Stimulated activated effector memory CD8-positive, alpha-beta T cell treated with anti-CD3 and anti-CD28 coated beads, Interleukin-12 subunit alpha, Interleukin-12 subunit beta, amount 100 ng/mL, for 72 hours (primary cell): Measurements from ENCODE around the gene PHACTR2.
"Not testable (repeated sequence)": the region's sequence is repeated elsewhere in the genome, so short reads cannot be mapped to it uniquely, and the experiment has no call there.

ENCODE experiments used
- ATAC-seq: fragments of 150-1000 bp; cut with Tn5 transposase; 2 replicates; pipeline ENCODE4 v1.10.0; 2021
- DNase-seq, 2 donors: peaks; one replicate each; pipeline ENCODE4 v3.0.0; 2021 to 2022; ENCODE audit warnings: low spot score in 2 of 2
- H3K27ac Mint-ChIP-seq: one replicate; pipeline ENCODE4 v1.8.0; 2022; ENCODE audit warnings: mild to moderate bottlenecking, mixed read lengths
- H3K36me3 Mint-ChIP-seq: one replicate; pipeline ENCODE4 v1.8.0; 2022; ENCODE audit warnings: mild to moderate bottlenecking, mixed read lengths
- H3K4me1 Mint-ChIP-seq: one replicate; pipeline ENCODE4 v1.8.0; 2022; ENCODE audit warnings: mixed read lengths
- H3K4me3 Mint-ChIP-seq: one replicate; pipeline ENCODE4 v1.8.0; 2022; ENCODE audit warnings: mild to moderate bottlenecking, mixed read lengths
- H3K9me3 Mint-ChIP-seq: one replicate; pipeline ENCODE4 v1.8.0; 2022; ENCODE audit warnings: mixed read lengths

PHACTR2 gene

DNA sequence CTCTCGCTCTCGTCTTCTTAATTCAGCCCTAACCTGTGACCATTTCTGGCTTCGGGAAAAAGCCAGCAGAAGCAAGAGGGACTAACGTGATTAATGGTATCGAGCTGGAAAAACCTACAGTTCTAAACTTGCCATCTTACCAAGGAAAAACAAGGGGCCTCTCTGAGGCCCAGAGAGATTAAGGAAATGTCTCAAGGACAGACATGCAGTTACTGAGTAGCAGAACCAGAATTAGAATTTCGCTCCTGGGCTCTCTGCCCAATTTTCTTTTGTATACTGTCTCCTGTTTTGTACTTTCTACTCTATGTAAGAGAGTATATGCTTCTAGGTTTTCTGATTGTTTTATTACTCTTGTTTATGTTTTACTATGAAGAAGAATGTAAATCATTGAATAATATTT, 97.6 kb downstream of the PHACTR2 start:
- H3K9me3 Mint-ChIP-seq, result no peaks in the 10 kb centered on the region
- ATAC-seq (no peak), DNase-seq (no peak)
- H3K27ac Mint-ChIP-seq, result no peak overlapping the region
- peaks cover 62% of the 10 kb centered on the region for H3K36me3 Mint-ChIP-seq
- no peak overlapping the region for H3K4me3 Mint-ChIP-seq
- H3K4me1 Mint-ChIP-seq, result peaks cover 5% of the 10 kb centered on the region

DNA sequence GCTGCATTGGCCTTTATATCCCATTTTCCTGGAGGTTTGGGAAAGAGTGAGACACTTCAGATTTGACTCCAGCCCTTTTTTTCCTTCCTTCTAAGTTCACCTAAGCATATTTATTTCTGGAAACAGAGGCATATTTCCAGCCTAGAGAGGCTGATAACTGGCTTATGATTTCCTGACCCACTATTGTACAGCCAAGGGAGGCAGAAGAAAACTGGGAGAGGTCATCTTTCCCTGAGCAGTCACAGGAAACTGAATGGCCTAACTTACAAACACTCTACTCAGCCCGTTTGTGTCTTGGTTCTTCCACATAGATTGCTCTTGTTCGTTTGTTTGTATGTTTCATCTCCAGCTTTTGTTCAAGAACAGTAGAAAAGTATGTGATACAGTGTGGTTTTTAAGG, 101.2 kb downstream of the PHACTR2 start:
- no peak for ATAC-seq
- Mint-ChIP-seq H3K27ac (no peak overlapping the region), H3K4me3 (no peak overlapping the region), H3K4me1 (no peaks in the 10 kb centered on the region), H3K36me3 (peaks cover 70% of the 10 kb centered on the region), H3K9me3 (no peaks in the 10 kb centered on the region)
- DNase-seq, result no peak

DNA sequence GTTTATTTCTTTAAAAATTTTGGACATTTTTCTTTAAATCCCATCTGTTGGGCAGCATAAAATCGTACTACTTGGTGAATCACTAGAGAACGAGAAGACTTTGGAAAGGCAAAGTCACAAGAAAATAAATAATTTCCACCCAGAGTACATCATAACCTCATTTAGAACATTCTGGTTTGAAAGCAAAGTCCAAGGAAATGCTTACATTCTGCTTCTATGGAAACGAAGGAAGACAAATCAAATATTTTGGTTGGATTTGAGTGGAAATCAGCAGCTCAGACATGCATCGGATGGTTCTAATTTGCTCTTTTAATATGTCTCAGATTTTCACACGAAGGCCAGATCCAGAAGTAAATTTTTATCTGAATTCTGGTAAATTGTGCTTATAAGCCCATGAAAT, 104.7 kb downstream of the PHACTR2 start:
- DNase-seq, result no peak
- Mint-ChIP-seq H3K4me1 (no peaks in the 10 kb centered on the region), H3K9me3 (peaks cover 12% of the 10 kb centered on the region), H3K4me3 (no peak overlapping the region), H3K36me3 (peaks cover 57% of the 10 kb centered on the region), H3K27ac (no peak overlapping the region)
- ATAC-seq, result no peak

DNA sequence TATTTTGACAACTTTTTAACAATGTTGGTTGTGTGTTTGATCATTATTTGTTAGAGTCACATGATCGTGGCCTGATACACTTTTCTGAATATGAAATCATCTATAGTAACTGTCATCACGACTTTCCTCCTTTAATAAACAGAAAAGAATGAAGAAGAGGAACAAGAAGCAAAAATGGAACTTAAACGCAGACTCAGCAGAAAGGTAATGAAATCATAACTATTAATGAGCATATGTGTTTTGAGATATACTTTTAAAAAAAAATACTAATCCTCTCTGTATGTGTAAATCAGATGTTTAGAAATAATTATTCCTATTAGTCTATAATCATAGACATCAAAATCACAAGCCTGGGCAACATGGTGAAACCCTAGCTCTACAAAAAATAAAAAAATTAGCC, 105.3 kb downstream of the PHACTR2 start:
- no peak for ATAC-seq
- Mint-ChIP-seq H3K36me3 (peaks cover 53% of the 10 kb centered on the region), H3K4me3 (no peak overlapping the region), H3K9me3 (peaks cover 12% of the 10 kb centered on the region), H3K27ac (no peak overlapping the region), H3K4me1 (no peaks in the 10 kb centered on the region)
- no peak for DNase-seq

DNA sequence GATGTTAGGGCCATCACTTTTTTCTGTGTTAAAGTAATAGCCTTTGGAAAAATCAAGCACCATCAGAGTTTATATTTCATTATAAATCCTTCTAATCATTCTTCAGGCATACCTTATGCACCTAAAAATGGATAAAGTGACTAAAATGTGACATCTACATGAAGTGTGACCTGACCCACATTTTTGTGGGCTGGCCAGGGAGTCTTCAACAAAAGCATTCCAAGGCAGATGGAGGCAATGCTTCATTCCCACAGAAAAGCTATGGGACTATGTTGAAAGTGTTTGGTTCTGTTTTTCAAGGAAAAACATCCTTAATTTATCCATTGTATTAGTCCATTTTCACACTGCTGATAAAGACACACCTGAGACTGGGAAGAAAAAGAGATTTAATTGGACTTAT, 106.6 kb downstream of the PHACTR2 start:
- H3K27ac Mint-ChIP-seq, result no peak overlapping the region
- no peak for ATAC-seq
- DNase-seq, result no peak
- H3K36me3 Mint-ChIP-seq, result peaks cover 46% of the 10 kb centered on the region
- no peak overlapping the region for H3K4me3 Mint-ChIP-seq
- H3K4me1 Mint-ChIP-seq, result no peaks in the 10 kb centered on the region
- H3K9me3 Mint-ChIP-seq, result peaks cover 12% of the 10 kb centered on the region

DNA sequence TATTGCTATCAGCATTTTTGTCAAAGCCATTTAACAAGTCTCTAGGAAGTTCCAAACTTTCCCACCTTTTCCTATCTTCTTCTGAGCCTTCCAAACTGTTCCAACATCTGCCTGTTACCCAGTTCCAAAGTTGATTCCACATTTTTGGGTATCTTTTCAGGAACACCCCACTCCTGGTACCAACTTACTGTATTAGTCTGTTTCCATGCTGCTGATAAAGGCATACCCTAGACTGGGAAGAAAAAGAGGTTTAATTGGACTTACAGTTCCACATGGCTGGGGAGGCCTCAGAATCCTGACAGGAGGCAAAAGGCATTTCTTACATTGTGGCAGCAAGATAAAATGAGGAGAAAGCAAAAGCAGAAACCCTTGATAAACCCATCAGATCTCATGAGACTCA, 108.6 kb downstream of the PHACTR2 start:
- DNase-seq, H3K27ac Mint-ChIP-seq, H3K4me1 Mint-ChIP-seq, ATAC-seq, H3K4me3 Mint-ChIP-seq: not testable (repeated sequence)
- Mint-ChIP-seq H3K36me3 (peaks cover 54% of the 10 kb centered on the region), H3K9me3 (peaks cover 12% of the 10 kb centered on the region)

DNA sequence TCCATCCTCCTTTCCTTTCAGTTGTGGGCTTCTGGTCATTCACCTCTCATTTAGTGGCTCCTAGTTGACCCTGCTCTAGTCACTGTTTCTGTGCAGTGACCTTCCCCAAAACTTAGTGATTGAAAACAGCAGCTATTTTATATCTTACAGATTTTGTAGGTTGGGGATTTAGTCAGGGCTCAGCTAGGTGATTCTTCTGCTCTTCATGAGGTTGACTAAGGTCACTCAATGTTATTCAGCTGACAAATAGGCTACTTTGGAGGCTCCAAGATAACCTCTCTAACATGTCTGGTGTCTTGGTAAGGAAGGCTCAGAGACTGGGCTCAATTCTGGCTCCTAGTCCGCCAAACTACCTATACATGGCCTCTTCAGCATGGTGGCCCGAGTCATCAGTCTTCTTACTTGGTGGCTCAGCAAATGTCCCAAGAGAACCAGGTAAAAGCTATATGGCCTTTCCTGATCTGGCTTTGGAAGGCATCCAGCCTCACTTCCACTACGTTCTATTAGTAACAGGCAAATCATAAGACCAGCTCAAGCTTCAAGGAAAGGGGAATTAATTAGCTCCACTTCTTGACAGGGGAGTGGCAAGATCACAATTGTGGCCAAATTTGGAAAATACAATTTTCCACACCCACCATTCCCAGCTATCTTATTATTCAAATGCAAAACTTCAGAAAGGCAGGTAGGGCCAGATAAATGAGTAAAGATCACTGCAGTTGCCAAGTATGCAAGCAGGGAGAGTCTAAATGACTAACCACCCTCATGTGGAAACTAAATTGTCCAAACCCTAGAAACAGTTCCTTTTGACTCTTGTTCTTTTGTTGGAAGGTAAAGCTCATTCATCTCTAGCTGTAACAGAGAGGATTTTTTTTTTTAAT, 114.9 kb downstream of the PHACTR2 start:
- Mint-ChIP-seq H3K4me1 (peaks cover 3% of the 10 kb centered on the region), H3K9me3 (peaks cover 7% of the 10 kb centered on the region), H3K36me3 (peaks cover 32% of the 10 kb centered on the region), H3K4me3 (no peak overlapping the region), H3K27ac (peak overlapping the region; percentile 35)
- ATAC-seq, result no peak
- no peak for DNase-seq

DNA sequence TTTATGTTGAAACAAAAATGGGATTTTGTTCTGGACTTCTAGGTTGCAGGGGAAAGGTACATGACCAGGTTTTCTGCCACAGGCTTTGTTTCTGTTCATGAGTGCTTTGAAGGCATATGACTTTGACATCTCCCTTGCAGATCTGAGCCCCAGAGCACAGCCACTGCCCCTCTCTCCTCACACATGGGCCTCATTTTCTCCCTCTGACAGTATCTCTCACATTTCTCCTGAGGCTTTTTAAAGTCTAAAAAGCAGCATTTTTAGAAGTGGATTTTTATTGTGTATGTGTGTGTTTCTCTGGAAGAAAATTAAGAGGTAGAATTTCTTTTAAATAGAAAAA, 115.5 kb downstream of the PHACTR2 start:
- peaks cover 34% of the 10 kb centered on the region for H3K36me3 Mint-ChIP-seq
- H3K27ac Mint-ChIP-seq, result no peak overlapping the region
- H3K9me3 Mint-ChIP-seq, result peaks cover 7% of the 10 kb centered on the region
- H3K4me1 Mint-ChIP-seq, result peaks cover 9% of the 10 kb centered on the region
- DNase-seq (no peak), ATAC-seq (no peak)
- H3K4me3 Mint-ChIP-seq, result no peak overlapping the region

DNA sequence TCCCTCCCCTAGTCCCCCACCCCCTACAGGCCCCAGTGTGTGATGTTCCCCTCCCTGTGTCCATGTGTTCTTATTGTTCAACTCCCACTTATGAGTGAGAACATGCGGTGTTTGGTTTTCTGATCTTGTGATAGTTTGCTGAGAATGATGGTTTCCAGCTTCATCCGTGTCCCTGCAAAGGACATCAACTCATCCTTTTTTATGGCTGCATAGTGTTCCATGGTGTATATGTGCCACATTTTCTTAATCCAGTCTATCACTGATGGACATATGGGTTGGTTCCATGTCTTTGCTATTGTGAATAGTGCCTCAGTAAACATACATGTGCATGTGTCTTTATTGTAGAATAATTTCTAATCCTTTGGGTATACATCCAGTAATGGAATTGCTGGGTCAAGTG, 118.8 kb downstream of the PHACTR2 start:
- DNase-seq, H3K4me3 Mint-ChIP-seq, ATAC-seq: not testable (repeated sequence)
- H3K36me3 Mint-ChIP-seq, result peaks cover 17% of the 10 kb centered on the region
- H3K27ac Mint-ChIP-seq, result peak overlapping the region; percentile 54
- peaks cover 17% of the 10 kb centered on the region for H3K9me3 Mint-ChIP-seq
- peaks cover 16% of the 10 kb centered on the region for H3K4me1 Mint-ChIP-seq

DNA sequence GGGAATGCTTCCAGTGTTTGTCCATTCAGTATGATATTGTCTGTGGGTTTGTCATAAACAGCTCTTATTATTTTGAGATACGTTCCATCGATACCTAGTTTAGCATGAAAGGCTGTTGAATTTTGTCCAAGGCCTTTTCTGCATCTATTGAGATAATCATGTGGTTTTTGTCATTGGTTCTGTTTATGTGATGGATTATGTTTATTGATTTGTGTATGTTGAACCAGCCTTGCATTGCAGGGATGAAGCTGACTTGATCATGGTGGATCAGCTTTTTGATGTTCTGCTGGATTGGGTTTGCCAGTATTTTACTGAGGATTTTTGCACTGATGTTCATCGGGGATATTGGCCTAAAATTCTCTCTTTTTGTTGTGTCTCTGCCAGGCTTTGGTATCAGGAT, 120.7 kb downstream of the PHACTR2 start:
- H3K4me3 Mint-ChIP-seq, DNase-seq, ATAC-seq: not testable (repeated sequence)
- peaks cover 28% of the 10 kb centered on the region for H3K4me1 Mint-ChIP-seq
- peak overlapping the region; percentile 56 for H3K27ac Mint-ChIP-seq
- H3K9me3 Mint-ChIP-seq, result peaks cover 13% of the 10 kb centered on the region
- H3K36me3 Mint-ChIP-seq, result peaks cover 15% of the 10 kb centered on the region

DNA sequence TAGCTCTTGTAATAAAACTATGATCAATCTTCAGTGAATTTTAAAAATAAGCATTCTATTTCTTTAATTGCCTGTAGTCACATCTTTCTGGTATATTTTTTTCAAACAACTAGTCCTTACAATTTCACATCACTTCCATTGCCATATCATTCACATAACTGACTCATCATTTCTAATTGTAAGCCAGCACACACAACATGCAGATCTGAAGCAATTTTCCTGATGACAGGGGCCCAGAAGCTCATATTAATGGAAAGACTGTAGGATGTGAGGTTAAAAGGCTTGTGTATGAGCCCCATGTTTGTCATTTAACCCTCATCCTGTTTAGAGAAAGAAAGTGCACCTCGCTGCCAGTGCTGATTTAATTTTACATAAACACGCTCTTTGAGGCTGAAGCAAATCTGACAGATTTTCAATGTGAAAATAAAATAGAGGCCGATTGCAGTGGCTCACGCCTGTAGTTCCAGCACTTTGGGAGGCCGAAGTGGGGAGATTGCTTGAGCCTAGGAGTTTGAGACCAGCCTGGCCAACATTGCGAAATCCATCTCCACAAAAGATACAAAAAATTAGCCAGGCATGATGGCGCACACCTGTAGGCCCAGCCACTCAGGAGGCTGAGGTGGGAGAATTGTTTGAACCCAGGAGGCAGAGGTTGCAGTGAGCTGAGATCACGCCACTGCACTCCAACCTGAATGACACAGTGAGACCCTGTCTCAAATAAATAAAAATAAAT, 125.2 kb downstream of the PHACTR2 start:
- Mint-ChIP-seq H3K36me3 (peaks cover 32% of the 10 kb centered on the region), H3K4me1 (peaks cover 49% of the 10 kb centered on the region), H3K27ac (peak overlapping the region; percentile 53), H3K9me3 (peaks cover 10% of the 10 kb centered on the region), H3K4me3 (no peak overlapping the region)
- no peak for DNase-seq
- ATAC-seq, result no peak

DNA sequence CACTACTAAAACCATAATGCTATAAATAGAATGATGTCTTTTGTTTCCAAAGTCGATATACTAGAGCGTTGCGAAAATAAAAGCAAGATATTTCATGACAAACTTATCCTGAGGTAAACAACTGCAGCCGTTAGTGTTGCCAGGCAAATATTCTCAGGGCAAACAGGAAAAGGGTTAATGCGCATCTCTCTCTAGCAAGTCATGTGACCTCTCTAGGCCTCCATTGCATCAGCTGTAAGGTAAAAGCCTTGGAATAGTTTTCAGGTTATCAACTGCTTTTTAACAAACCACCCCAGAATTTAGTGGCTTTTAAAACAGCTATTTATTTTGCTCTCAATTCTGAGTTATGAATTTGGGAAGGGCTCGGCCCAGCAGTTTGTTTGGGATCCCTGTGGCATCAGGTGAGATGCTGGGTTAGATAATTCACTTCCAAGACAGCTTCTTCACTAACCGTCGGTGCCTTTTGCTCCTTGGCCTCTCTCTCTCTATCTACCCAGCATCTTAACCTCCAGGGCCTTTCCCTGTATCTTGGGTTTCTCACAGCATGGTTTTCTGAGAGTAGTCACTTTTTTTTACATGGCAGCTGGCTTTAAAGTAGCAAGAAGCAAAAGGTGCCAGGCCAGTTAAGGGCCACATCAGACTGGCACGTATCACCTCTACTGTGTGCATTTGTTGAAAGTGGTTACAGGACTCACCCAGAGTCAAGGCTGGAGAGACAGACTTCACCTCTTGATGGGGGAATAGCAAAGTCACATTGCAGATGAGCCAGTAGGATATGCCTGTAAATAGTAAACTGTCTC, 126.2 kb downstream of the PHACTR2 start:
- ATAC-seq (no peak), DNase-seq (no peak)
- peaks cover 10% of the 10 kb centered on the region for H3K9me3 Mint-ChIP-seq
- no peak overlapping the region for H3K4me3 Mint-ChIP-seq
- H3K36me3 Mint-ChIP-seq, result peaks cover 26% of the 10 kb centered on the region
- H3K4me1 Mint-ChIP-seq, result peaks cover 46% of the 10 kb centered on the region
- peak overlapping the region; percentile 77 for H3K27ac Mint-ChIP-seq

DNA sequence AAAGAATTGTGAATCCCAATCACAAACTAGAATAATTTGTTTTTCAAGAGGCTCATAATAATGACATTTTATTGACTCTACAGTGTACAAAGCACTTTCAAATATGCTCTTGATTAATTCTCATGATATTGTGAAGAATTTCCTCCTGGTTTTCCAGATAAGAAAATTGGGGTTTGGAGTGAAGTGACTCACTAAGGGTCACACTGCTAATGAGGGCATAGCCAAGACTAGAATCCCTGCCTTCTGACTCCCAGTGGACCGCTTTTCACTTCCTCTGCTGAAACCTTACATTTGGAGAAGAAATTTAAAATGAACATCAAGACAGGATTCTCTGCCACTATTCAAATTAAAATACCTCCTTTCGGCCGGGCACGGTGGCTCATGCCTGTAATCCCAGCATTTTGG, 127.1 kb downstream of the PHACTR2 start:
- H3K36me3 Mint-ChIP-seq, result peaks cover 24% of the 10 kb centered on the region
- peaks cover 46% of the 10 kb centered on the region for H3K4me1 Mint-ChIP-seq
- H3K4me3 Mint-ChIP-seq, result no peak overlapping the region

DNA sequence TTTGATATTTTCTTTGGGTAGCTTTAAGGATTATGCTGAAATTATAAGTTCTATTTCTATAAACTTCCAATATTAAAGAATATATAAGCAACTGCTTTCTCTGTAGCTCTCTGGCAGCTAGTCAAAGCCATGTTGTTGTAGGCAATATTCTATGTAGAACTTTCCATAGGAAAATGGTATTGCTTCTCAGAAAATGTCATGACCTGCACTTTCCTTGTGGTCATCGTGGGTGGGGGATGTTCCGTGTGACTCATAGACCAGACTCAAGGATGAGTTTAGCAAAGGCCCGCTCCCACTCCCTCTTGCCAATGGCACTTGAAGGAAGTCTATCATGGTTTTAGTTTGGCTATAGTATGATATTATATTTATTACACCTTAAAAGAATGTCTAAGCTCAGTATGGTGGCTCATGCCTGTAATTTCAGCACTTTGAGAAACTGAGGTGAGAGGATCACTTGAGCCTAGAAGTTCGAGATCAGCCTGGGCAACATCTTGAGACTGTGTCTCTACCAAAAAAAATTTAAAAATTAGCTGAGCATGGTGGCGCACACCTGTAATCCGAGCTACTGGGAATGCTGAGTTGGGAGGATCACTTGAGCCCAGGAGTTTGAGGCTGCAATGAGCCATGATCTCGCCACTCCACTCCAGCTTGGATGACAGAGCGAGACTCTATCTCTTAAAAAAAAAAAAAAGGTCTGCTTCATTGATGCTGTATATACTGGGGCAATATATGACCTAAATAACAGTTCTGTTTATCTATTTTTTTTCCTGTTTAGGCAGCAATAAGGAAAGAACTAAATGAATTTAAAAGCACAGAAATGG, 128.7 kb downstream of the PHACTR2 start:
- Mint-ChIP-seq H3K4me3 (peak overlapping the region; percentile 37), H3K27ac (peak overlapping the region; percentile 77), H3K9me3 (no peaks in the 10 kb centered on the region), H3K36me3 (peaks cover 24% of the 10 kb centered on the region), H3K4me1 (peaks cover 40% of the 10 kb centered on the region)
- peak; percentile 34 to 78 for DNase-seq
- peak; percentile 91 for ATAC-seq

More for the DNA sequence above, 127.1 kb downstream of the PHACTR2 start:
- Mint-ChIP-seq H3K9me3 (peaks cover 3% of the 10 kb centered on the region), H3K27ac (peak overlapping the region; percentile 77)
- DNase-seq, result no peak
- no peak for ATAC-seq
